Measurements from ENCODE around the gene APBA2.

DNA sequence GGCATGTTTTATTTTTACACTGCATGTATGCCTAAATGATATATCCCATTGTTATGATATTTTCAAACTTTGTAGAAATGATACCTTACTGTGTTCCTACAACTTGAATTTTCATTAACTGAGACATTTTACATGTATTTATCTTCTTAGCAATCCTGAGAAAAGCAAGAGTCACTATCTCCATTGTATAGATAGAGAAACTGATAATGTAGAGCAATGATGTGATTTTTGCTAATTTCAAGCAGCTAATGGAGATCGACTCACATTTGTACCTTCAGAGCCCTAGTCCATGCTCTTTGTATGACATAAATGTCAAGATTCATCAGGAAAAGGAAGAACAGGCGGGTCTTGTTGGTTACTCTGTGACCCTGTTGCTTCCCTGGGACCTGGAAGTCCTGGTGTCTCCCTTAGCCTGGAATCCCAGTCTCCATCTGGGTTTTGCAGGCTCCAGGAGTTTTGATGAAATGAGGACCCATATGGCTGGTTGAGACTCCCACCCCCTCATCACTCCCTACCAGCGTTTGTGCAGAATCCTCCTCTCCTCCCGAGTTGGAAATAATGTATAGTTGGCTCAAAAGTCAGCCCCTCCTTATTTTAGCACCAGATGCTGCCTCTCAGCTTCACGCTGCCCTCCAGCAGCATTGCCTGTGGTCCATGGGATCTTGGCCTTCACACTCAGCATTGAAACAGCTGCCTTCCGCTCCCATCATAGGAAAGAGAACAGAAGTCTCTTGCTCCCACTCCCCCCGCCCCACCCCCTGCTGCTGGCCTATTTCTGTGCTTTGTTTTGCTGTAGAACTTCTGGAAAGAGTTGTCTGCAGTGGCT, 67.1 kb downstream of the APBA2 start:
- TF ChIP-seq, protein P1, sequence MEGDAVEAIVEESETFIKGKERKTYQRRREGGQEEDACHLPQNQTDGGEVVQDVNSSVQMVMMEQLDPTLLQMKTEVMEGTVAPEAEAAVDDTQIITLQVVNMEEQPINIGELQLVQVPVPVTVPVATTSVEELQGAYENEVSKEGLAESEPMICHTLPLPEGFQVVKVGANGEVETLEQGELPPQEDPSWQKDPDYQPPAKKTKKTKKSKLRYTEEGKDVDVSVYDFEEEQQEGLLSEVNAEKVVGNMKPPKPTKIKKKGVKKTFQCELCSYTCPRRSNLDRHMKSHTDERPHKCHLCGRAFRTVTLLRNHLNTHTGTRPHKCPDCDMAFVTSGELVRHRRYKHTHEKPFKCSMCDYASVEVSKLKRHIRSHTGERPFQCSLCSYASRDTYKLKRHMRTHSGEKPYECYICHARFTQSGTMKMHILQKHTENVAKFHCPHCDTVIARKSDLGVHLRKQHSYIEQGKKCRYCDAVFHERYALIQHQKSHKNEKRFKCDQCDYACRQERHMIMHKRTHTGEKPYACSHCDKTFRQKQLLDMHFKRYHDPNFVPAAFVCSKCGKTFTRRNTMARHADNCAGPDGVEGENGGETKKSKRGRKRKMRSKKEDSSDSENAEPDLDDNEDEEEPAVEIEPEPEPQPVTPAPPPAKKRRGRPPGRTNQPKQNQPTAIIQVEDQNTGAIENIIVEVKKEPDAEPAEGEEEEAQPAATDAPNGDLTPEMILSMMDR (conservative IDR thresholded peaks at IDR 0.05; ENCODE audit: low read length): no peak
- TF ChIP-seq EZH2phosphoT487 (IDR thresholded peaks at IDR 0.05; ENCODE audit: borderline replicate concordance, low read depth, low read length): no peak

Measured in OCI-LY7 (cell line).